ENCODE results near the gene FBXL13.
"Not testable (repeated sequence)": the region's sequence is repeated elsewhere in the genome, so short reads cannot be mapped to it uniquely, and the experiment has no call there.

Gene FBXL13

DNA sequence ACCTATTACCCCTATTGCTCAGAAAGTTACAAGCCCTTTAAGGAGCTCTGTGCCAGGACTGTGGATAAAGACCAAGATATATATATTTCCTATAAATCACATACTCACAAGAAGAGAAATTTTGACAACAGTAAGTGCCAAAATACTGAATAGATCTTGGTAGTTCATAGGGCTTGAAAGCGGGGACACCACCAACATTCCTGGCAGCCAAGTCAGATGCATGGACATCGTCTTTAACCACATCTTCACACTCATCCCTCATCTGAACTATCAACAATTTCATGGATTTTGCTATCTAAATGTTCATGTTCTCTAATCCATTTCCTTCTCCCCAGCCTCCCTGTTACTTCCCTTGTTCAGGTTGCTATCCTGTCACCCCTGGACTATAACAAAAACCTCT, 229.2 kb downstream of the FBXL13 start:
- DNase-seq: no peak

DNA sequence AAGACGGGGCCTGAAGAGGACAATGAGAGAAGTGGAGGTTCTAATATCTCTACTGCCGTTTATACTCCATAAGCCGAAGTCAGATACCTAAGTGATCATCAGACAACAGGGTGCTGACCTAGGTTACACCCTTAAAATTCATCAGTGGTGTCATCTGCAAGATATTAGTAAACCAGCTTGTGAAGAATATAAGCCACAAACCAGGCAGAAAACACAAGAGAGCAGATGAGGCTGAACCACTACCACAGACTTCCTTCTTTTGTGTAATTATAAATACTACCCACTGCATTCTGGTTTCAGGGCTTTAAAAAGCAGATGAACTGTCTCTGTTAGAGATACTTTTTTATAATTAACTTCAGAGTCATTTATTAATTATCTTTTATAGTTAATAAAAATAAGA, 230.7 kb downstream of the FBXL13 start:
- DNase-seq: no peak

DNA sequence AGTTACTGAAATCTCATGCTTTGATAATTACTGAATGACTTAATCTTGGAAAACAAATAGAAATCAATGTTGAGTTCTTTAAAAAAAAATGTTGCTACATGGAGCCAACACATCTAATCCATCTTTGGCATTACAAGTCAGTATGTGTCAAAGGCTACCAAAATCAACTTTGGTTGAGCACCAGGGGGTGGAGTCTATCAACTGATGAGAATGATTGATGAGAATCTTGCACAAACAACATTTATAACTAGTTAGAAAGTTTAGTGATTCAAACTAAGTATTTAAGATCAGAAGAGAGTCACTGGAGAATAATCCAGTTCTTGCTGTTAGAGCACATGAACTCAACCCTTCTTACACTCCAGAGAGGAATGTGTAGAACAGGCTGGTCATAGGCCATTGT, 232.3 kb downstream of the FBXL13 start:
- DNase-seq: no peak

DNA sequence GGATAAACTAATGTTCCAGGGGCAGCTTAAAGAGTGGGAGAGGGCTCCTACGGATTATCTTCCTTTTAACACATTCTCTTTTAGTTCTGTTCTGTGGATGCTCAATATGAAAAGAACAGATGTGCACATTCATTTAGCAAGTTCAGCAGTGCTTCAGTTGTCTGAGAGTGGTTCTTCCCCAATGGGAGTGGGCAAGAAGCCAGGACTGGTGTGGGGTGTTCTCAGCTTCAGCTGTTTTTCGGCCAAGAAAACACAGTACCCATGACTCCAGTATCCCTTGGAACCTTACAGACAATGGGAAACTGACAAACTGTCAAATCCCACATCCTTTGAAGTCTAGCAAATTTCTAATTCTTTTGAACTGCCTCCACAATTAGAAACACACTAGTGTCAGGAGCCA, 233.3 kb downstream of the FBXL13 start:
- DNase-seq: peak in 2 of 14 donors; percentile 1 to 4

DNA sequence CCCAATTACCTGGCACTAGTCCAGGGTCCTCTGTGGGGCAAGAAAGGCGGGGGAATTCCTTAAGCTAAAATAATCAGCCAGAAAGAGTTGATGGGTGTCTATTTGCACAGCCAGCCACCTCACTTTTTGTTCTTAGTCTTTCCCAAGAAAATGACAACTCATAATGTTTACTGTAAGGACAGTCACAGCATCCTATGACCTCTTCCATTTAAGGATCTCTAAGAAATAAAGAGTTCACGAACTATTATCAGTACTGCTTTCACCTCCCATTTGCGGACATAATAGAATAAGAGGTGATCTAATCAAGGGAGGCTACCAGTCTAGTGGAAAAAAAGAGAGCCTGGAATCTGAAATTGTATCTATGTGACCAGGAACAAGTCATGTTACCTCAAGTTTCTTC, 234.2 kb downstream of the FBXL13 start:
- no peak for DNase-seq

DNA sequence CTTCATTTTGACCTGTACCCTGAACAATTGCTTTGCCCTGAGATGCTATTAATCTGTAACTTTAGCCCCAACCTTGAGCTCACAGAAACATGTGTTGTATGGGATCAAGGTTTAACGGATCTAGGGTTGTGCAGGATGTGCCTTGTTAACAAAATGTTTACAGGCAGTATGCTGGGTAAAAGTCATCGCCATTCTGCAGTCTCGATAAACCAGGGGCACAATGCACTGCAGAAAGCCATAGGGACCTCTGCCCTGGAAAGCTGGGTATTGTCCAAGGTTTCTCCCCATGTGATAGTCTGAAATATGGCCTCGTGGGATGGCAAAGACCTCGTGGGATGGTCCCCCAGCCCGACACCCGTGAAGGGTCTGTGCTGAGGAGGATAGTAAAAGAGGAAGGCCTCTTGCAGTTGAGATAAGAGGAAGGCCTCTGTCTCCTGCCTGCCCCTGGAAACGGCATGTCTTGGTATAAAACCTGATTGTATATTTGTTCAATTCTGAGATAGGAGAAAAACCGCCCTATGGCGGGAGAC, 236.0 kb downstream of the FBXL13 start:
- not testable (repeated sequence) for DNase-seq

DNA sequence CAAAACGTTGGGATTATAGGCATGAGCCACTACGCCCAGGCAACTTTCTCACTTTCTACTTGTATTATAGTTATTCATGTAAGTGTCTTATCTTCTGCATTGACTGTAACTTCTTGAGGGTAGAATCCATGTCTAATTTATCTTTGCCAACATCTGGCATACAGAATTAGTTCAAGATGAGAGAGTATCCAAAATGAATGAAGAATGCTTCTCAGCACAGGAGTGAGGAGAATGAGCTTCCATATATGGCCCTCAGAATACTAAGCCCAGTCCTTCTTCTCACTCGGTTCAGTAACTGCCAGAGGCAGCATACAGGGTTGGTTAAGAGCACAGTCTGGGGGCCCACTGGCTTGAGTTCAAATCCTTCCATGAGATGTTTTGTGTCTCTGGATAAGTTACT, 236.8 kb downstream of the FBXL13 start:
- DNase-seq: no peak

DNA sequence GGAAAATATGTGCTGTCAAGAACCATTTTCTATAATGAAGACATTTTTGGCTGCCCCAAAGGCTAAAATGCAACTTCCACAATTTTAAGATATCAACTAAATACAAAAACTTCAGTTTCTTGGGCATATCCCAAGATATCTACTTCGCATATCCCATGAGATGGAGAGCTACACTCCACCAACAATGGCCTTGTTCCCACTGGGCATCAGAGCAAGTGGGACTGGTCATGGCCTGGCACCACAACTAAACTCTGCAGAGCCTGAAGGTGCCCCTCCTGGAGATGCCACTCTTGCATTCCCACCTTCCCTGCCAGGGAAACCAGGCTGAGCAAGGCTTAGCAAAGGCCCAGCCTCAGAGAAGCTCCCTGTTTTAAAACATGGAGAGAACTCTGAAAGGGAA, 237.6 kb downstream of the FBXL13 start:
- DNase-seq: no peak

DNA sequence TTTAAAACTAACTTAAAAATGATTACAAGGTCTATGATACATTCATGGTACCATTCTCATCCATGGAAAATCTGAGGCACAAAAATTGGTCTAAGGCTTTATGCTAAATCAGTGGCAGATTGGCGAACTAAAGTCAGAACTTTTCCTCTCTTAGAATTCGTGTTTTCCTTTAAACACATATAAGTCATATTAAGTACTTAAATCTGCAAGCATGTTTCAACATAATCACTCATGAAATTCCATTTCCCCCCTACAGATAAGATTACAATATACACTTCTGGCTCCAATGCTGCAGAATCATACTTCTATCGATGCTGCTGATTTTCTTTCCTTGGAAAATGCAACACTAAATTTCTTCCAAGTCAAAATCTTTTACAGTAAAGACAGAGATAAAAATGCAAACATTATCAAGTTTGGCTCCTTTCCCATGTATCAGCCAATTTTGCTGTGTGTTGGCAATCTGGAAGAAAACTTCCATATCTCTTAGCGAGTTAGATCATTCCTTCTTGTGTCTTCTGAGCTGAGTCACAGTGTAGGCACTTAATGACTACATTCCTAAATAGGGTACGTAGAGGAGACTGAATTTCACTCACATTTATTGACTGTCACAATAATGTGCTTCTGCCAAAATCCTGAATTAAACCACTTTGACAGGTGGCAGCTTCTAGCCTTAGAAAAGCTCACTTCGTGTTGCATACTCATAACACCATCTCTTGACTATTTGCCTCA, 238.2 kb downstream of the FBXL13 start:
- DNase-seq: no peak

DNA sequence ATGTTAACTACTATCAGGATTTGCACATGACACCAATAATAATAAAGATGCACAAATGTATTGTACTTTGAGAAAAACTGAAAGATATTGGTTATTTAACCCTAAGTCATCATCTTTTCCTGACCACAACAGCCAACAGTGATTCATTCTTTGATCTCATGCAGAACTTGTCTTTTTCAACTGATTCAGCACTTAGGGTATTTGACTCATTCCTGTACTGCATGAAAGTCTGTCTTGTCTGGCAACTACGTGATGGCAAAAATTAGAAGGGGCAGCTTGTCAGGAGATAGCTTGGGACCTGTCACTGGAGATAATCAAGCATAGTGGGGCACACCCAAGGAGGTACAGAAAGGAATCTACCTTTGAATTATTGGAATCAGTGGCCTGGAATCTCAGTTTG, 239.6 kb downstream of the FBXL13 start:
- no peak for DNase-seq

DNA sequence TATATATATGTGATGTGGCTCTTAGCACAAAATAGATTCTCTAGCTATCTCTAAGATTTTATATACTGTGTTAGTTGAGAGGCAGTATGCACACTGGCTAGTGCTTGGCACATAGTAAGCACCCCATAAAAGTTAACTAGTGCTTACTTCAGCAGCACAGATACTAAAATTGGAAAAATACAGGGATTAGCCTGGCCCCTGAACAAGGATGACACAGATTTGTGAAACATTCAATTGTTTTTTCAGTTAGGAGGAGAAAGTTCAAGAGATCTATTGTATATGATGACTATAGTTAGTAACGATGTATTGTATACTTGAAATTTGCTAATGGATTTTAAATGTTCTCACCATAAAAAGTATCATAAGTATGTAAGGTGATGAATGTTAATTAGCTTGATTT, 240.1 kb downstream of the FBXL13 start:
- no peak for DNase-seq

DNA sequence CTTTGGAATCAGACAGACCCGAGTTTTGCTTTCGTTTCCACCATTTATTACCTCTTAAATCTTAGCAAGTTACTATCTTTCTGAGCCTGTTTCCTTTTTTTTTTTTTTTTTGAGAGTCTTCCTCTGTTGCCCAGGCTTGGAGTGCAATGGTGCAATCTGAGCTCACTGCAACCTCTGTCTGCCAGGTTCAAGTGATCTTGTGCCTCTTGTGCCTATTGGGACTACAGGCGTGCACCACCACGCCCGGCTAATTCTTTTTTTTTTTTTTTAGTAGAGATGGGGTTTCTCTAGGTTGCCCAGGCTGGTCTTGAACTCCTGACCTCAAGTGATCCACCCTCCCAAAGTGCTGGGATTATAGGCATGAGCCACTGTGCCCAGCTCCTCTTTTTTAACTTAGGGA, 241.3 kb downstream of the FBXL13 start:
- DNase-seq: no peak

DNA sequence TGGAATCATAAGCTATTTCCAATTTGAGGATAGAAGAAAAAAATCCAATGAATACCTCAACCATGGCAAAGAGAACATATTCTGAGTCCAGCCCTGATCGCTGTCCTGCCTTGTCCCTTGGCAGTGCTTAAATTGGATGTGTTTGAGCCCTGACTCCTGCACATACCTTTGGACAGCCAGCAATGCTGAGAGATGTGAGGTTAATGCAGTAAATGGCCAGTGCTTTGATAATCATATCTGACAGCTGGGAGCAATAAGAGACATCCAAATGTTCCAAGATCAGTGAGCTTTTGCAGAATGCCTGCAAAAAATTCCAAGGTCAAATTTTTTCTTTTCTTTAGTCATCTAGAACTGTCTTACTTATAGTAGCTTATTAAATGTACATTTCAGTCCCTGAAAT, 241.9 kb downstream of the FBXL13 start:
- no peak for DNase-seq

DNA sequence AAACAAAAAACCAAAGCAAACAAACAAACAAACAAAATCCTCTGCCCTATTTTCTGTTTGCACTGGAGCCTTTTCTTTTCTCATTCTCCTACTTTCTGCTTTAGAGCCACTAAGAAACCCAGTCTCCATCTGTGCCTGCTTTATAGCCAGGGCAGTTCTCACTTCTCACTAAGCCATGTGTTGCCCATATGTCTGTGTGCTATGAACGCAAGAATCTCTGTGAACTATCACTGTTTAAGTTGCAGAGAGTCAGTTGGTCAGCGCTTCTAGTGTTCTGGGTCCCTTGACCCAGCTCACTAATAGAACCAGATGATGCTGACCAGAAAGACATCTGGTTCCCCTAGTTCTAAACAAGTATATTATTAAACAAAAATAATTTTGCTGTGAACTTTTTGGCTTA, 244.4 kb downstream of the FBXL13 start:
- DNase-seq: no peak

DNA sequence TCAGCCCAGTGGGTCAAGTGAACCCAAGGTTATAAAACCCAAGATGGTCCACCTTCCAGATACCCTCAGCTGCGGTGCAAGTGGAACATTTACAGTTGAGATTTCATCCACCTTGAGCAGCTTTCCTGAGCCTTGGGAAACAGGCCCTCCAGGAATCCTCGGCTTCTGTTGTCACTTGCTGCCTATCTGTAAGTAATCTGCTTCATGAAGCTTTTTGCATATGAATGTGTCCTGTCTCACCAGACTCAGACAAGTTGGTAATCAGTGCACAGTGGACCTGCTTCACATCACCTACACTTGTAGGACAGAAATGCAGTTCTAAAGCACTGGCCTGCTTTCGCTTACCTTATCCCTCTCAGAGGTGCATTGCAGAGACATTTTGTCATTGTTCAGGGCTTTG, 245.5 kb downstream of the FBXL13 start:
- no peak for DNase-seq

DNA sequence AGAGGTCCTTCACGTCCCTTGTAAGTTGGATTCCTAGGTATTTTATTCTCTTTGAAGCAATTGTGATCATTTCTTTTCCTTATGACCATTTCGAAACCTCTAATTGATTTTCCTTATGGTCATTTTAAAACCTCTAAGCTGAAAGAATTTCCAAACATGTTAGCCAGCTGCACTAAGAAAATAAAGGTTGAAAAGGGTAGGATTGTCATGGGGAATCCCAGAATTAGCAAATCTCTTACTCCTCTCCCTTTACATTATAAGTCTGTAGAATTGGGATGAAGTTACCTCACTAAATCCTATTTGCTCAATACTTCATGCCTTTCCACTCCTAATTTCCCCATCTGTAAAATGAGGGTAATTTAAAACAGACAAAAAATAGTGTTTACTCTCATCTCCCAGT, 246.3 kb downstream of the FBXL13 start:
- no peak for DNase-seq

DNA sequence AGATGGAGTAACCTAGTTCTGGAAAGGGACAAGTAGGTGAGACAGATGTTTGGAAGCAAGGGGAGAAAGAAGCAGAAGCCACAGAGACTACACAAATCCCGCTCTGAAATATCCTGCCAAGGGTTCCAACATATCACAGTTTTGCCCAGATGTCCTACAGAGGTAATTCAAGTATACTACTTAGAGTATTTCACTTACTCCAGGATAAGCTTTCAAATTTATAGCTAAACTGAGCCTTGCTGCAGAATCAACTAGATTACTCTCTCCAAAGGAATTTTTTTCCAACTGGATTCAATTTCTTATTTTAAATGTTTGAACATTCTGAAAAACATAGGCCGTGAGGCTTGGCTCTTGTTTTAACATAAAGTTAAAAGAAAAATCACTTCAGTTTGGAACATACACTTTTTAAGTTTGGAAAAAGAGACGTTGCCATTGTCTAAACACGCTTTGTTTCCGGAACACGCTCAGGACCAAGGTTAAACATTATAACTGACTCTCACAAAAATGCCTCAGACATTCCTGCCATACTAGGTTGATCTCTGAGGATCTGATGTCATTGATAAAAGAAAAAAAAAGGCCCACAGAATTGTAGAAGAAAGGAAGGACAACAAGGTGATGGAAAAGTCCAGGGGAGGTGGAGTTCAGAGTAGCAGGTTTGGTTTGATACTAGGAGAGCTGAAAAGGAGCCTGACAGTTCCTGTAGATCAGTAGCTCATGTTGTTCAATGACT, 251.0 kb downstream of the FBXL13 start:
- no peak for DNase-seq

DNA sequence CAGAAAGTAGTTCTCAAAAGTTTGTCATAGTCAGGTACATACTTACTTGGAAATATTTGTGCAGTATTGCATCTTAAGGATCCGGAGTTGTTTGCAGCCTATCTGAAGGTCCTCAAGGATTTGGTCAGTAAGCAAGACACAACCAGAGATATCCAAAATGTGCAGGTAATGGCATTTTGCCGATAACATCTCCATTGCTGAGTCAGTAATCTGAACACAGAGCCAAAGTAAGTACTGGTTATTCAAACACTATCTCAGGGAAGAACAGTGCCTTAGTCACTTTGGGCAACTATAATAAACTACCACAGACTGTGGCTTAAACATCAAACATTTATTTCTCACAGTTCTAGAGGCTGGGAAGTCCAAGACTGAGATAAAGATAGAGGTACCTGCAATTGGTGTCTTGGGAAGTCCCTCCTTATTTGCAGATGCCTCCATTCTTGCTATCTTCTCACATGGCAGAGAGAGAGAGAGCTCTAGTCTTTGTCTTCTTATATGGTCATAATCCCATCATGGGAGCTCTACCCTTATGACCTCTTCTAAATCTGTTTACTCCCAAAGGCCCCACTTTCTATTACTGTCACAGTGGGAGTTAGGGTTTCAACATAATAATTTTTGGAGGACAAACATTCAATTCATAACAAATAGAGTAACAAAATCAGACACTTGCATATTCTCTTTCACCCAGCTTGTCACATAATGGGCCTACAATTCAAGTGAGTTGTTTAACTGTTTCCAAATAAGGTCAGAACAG, 252.4 kb downstream of the FBXL13 start:
- DNase-seq: no peak

DNA sequence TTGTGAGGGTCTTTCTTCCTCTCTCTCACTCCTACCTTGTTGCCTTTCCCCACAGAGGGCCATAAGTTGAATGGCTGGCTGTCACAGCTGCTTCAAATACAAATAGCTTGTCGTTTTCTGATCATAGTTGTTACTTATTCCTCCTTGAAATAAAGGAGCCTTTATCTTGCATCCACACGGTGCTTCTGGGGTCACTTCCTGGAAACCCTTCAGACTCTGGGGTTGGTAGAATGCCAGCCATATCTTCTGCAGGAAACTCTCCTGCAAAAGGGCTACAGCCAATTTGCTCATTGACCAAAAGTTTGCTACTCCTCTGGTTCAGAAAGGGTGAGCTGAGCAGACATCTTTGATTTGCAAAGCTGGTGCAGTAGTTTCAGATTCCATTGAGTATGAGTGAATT, 255.4 kb downstream of the FBXL13 start:
- no peak for DNase-seq

DNA sequence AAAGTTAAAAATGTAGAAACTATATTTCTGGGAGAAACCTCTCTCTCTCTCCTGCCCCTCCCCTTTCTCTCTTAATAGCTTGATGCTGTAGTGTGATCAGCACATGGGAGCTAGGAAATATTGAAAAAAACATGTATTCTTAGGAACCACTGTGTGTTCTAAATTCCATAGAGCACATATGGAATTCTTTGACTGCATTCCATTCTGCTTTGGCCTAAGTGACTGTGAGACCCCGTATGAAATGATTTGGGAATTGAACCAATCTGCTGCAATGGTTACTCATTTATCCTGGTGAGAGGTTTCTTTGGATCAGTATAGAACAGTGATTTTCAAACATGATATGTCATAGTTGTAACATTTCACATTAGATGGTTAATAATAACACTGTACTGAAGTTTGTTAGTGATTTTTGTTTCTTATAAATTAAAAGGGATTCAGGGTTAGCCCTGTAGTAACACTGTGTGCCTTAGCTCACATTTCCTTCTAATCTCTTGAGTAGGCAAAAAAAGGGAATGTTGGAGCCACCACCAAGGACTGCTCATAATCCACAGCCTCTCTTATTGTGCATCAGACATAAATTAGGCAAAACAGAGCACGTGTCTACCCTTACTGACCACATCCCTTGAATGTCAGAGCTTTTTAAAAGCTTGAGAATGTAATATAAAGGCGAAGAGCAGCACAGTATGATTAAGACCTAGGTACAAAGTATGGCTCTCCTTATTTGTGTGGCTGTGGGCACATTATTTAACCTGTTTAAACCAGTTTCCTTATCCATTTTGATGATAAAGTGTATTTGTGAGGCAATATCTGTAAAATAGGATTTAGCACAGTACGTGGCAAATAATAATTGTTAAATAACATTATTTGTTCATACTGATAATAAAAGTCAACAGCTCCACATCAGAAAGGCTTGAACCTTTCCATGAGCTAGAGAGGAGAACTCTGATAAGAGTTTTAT, 256.7 kb downstream of the FBXL13 start:
- no peak for DNase-seq

DNA sequence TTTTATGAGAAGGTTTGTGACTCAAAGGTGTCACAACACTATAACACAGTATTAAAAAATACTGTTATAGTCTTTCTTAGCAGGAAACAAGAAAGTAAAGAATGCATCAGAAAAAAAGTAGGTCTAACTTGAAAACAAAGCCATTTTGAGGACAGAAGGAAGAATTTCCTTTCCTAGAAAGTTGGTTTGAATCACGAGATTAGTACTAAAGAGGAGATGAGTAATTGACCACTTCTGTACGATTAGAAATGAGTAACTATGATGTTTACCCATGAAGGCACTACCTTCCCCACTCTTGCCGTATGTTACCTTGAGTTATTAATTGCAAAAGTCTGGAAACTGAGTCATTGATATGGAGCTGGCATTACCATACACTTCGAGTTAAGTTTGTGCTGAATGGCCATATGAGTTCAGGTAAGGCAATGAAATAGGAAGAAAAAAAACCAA, 260.5 kb downstream of the FBXL13 start:
- DNase-seq: no peak
